Measurements from ENCODE around the gene SLC26A9. TPM values are rescaled to one million over a fixed set of nuclear protein-coding genes. Genes with fewer than 3 reads are reported as not detected.

Gene SLC26A9
- total and polyA plus RNA-seq, 2 donors (not counting 3 experiments of a cell fraction or from before 2014, with no cell fraction given): 0.10 to 0.20 TPM

- no peaks in the 10 kb centered on the region for H3K36me3 ChIP-seq (ENCODE audit: control insufficient read depth in 2 of 2, extremely low read depth in 1 of 2, insufficient read depth in 2 of 2, low read length in 2 of 2)
- no peak overlapping the region for H3K4me2 ChIP-seq (ENCODE audit: insufficient read depth, low read length)
- H3K9ac ChIP-seq (replicated peaks; ENCODE audit: extremely low read depth, insufficient read depth, low read length): no peak overlapping the region
- peaks cover 6% of the 10 kb centered on the region in 2 experiments for H3K27me3 ChIP-seq (ENCODE audit: control insufficient read depth in 2 of 2, insufficient read depth in 2 of 2, low read length in 2 of 2)
- DNase-seq (ENCODE audit: low read depth, low spot score) (no peak), FAIRE-seq (no peak)
- no peak overlapping the region for H3K4me3 ChIP-seq (replicated peaks in 1 of 3; ENCODE audit: insufficient read depth in 1 of 3, low read depth in 1 of 3, low read length in 3 of 3)
- intact Hi-C loops (cut with micrococcal nuclease): loop anchor here (10.0 kb wide), 1 partner anchor 321 kb away; no protein-coding TSS in a partner anchor
- BruUV-seq (replicated peaks): no TSS peak
- TF ChIP-seq FOS (IDR thresholded peaks at IDR 0.05; ENCODE audit: borderline replicate concordance, insufficient read depth, low read length) (no peak), MAX (IDR thresholded peaks at IDR 0.05; ENCODE audit: insufficient read depth, insufficient read length) (no peak), GATA2 (IDR thresholded peaks at IDR 0.05; ENCODE audit: insufficient read depth, insufficient read length, low read depth, low read length) (no peak), MYC (IDR thresholded peaks at IDR 0.05; ENCODE audit: low read depth, low read length) (no peak), JUN (IDR thresholded peaks at IDR 0.05; ENCODE audit: borderline replicate concordance, insufficient read depth, insufficient read length, low read depth) (no peak), POLR2AphosphoS5 (IDR thresholded peaks at IDR 0.05; ENCODE audit: insufficient read depth, low read depth, low read length) (no peak), POLR2A (IDR thresholded peaks at IDR 0.05; ENCODE audit: low read depth, low read length) (no peak), EZH2 (IDR thresholded peaks at IDR 0.05; ENCODE audit: borderline replicate concordance, low read depth, low read length, severe bottlenecking) (no peak), CTCF (IDR thresholded peaks at IDR 0.05; ENCODE audit: extremely low read depth in 1 of 2, insufficient read depth in 1 of 2, low read depth in 1 of 2, low read length in 2 of 2) (no peak)
- dilution Hi-C loops (cut with MboI; ENCODE audit: extremely low pct_ligation_motif_present, low sequenced_read_pairs): no loop called here
- no peaks in the 10 kb centered on the region for H3K4me1 ChIP-seq (ENCODE audit: control insufficient read depth, extremely low read depth, insufficient read depth, low read length)
- no peak overlapping the region for H2AFZ ChIP-seq (ENCODE audit: low read depth, low read length)
- no peak overlapping the region for H3K27ac ChIP-seq (ENCODE audit: insufficient read depth, low read depth, low read length)
- H3K9me1 ChIP-seq (replicated peaks; ENCODE audit: control insufficient read depth, extremely low read depth, insufficient read depth, low read length): no peaks in the 10 kb centered on the region
- no peaks in the 10 kb centered on the region for H3K9me3 ChIP-seq (replicated peaks; ENCODE audit: control insufficient read depth, insufficient read depth, low read length)
- ChIA-PET CTCF (interaction anchor here (1.1 to 27.5 kb wide), 4 partner anchors 14 to 190 kb away, joined by 4 to 1606 read pairs (median 8); no protein-coding TSS in a partner anchor), POLR2A (no interaction called here)
- H4K20me1 ChIP-seq (replicated peaks; ENCODE audit: control insufficient read depth, extremely low read depth, insufficient read depth, low read length): no peaks in the 10 kb centered on the region
- no peaks in the 10 kb centered on the region for H3K79me2 ChIP-seq (ENCODE audit: control insufficient read depth, insufficient read depth, low read length)
These were observed 27.8 kb downstream of the SLC26A9 start for GRCh38 chr1:205915354-205915990.
